ENCODE measurements around the gene LRCH1. TPM values are rescaled to one million over a fixed set of nuclear protein-coding genes. Genes with fewer than 3 reads are reported as not detected.

Gene LRCH1
- total RNA-seq, 1 experiment from 2014 or later = 11.7 TPM

- Mint-ChIP-seq H3K27ac (ENCODE audit: unreplicated experiment) (no peak overlapping the region), H3K4me1 (ENCODE audit: low read depth, unreplicated experiment) (no peaks in the 10 kb centered on the region), H3K9me3 (ENCODE audit: low read depth, unreplicated experiment) (no peaks in the 10 kb centered on the region), H3K36me3 (ENCODE audit: insufficient read depth, unreplicated experiment) (peaks cover 4% of the 10 kb centered on the region), H3K4me3 (ENCODE audit: low read depth, unreplicated experiment) (no peak overlapping the region), H3K27me3 (ENCODE audit: unreplicated experiment) (no peaks in the 10 kb centered on the region)
- CTCF ChIA-PET = no interaction called here
- no peak for TF ChIP-seq CTCF (IDR thresholded peaks at IDR 0.05; ENCODE audit: unreplicated experiment)
- intact Hi-C loops (cut with micrococcal nuclease; ENCODE audit: unreplicated experiment) = no loop called here
- BruUV-seq (replicated peaks) = no TSS peak
- no peak for DNase-seq
These were observed 222.6 kb downstream of the LRCH1 start for GRCh38 chr13:46775385-46776107.

- H3K36me3 Mint-ChIP-seq (ENCODE audit: insufficient read depth, unreplicated experiment) = peaks cover 4% of the 10 kb centered on the region
- no peaks in the 10 kb centered on the region for H3K27me3 Mint-ChIP-seq (ENCODE audit: unreplicated experiment)
- no peak overlapping the region for H3K27ac Mint-ChIP-seq (ENCODE audit: unreplicated experiment)
- BruUV-seq (replicated peaks) = no TSS peak
- no peak for TF ChIP-seq CTCF (IDR thresholded peaks at IDR 0.05; ENCODE audit: unreplicated experiment)
- no peak for DNase-seq
- H3K4me1 Mint-ChIP-seq (ENCODE audit: low read depth, unreplicated experiment) = no peaks in the 10 kb centered on the region
- H3K4me3 Mint-ChIP-seq (ENCODE audit: low read depth, unreplicated experiment) = no peak overlapping the region
- no peaks in the 10 kb centered on the region for H3K9me3 Mint-ChIP-seq (ENCODE audit: low read depth, unreplicated experiment)
- CTCF ChIA-PET = interaction anchor here (0.6 kb wide), 1 partner anchor 1167 kb away, joined by 8 read pairs; no protein-coding TSS in a partner anchor
- intact Hi-C loops (cut with micrococcal nuclease; ENCODE audit: unreplicated experiment) = no loop called here
These were observed 225.1 kb downstream of the LRCH1 start for GRCh38 chr13:46778095-46778494.

- no peaks in the 10 kb centered on the region for H3K27me3 Mint-ChIP-seq (ENCODE audit: unreplicated experiment)
- H3K27ac Mint-ChIP-seq (ENCODE audit: unreplicated experiment) = no peak overlapping the region
- H3K4me1 Mint-ChIP-seq (ENCODE audit: low read depth, unreplicated experiment) = no peaks in the 10 kb centered on the region
- no peak overlapping the region for H3K4me3 Mint-ChIP-seq (ENCODE audit: low read depth, unreplicated experiment)
- DNase-seq = no peak
- TF ChIP-seq CTCF (IDR thresholded peaks at IDR 0.05; ENCODE audit: unreplicated experiment) = no peak
- intact Hi-C loops (cut with micrococcal nuclease; ENCODE audit: unreplicated experiment) = no loop called here
- peaks cover 4% of the 10 kb centered on the region for H3K36me3 Mint-ChIP-seq (ENCODE audit: insufficient read depth, unreplicated experiment)
- CTCF ChIA-PET = no interaction called here
- no peaks in the 10 kb centered on the region for H3K9me3 Mint-ChIP-seq (ENCODE audit: low read depth, unreplicated experiment)
- no TSS peak for BruUV-seq (replicated peaks)
These were observed 225.9 kb downstream of the LRCH1 start for GRCh38 chr13:46778890-46779289.

GRCh38 chr13:46782066-46782465 lies 229.1 kb downstream of the LRCH1 start:
- no TSS peak for BruUV-seq (replicated peaks)
- no peak overlapping the region for H3K27ac Mint-ChIP-seq (ENCODE audit: unreplicated experiment)
- H3K4me3 Mint-ChIP-seq (ENCODE audit: low read depth, unreplicated experiment) = no peak overlapping the region
- no peaks in the 10 kb centered on the region for H3K9me3 Mint-ChIP-seq (ENCODE audit: low read depth, unreplicated experiment)
- no peaks in the 10 kb centered on the region for H3K4me1 Mint-ChIP-seq (ENCODE audit: low read depth, unreplicated experiment)
- CTCF ChIA-PET = no interaction called here
- peaks cover 4% of the 10 kb centered on the region for H3K36me3 Mint-ChIP-seq (ENCODE audit: insufficient read depth, unreplicated experiment)
- H3K27me3 Mint-ChIP-seq (ENCODE audit: unreplicated experiment) = no peaks in the 10 kb centered on the region
- no peak for TF ChIP-seq CTCF (IDR thresholded peaks at IDR 0.05; ENCODE audit: unreplicated experiment)
- no peak for DNase-seq
- intact Hi-C loops (cut with micrococcal nuclease; ENCODE audit: unreplicated experiment) = no loop called here
